ENCODE results near the gene ALDH2.

Gene ALDH2

GRCh38 chr12:111858186-111858585 is 91.5 kb downstream of the ALDH2 start:
- DNase-seq (ENCODE audit: low spot score), result no peak
- no peak for TF ChIP-seq CTCF (IDR thresholded peaks at IDR 0.05; ENCODE audit: extremely low read depth, missing control alignments)

GRCh38 chr12:111858778-111859177 is 92.0 kb downstream of the ALDH2 start:
- DNase-seq (ENCODE audit: low spot score), result no peak
- no peak for TF ChIP-seq CTCF (IDR thresholded peaks at IDR 0.05; ENCODE audit: extremely low read depth, missing control alignments)

GRCh38 chr12:111864913-111865312 is 98.2 kb downstream of the ALDH2 start:
- DNase-seq (ENCODE audit: low spot score), result no peak
- TF ChIP-seq CTCF (IDR thresholded peaks at IDR 0.05; ENCODE audit: extremely low read depth, missing control alignments), result no peak

Data from GM20000 (cell line).